H9 (cell line): ENCODE results near the gene GLB1L2. TPM values are rescaled to one million over a fixed set of nuclear protein-coding genes. Genes with fewer than 3 reads are reported as not detected.

ENCODE experiments used
- DNase-seq: peaks from one replicate; pipeline ENCODE4 v3.0.0-alpha.2; 2017
- H2AFZ ChIP-seq: one replicate; pipeline ENCODE4 v1.6.1; 2013; ENCODE audit warnings: mild to moderate bottlenecking, low read length, control low read depth, moderate library complexity
- H2AK5ac ChIP-seq: 2 replicates; pipeline ENCODE4 v1.6.1; 2013; ENCODE audit warnings: low read length, control low read depth, mixed read lengths; ENCODE audit not compliant: insufficient read length
- H2BK120ac ChIP-seq: one replicate; pipeline ENCODE4 v1.6.1; 2013; ENCODE audit warnings: low read depth, mild to moderate bottlenecking, low read length, control low read depth, inconsistent platforms; ENCODE audit not compliant: poor library complexity, severe bottlenecking
- H2BK12ac ChIP-seq: 2 replicates; pipeline ENCODE4 v1.6.1; 2013; ENCODE audit warnings: low read length, control low read depth, mixed read lengths, low read depth; ENCODE audit not compliant: insufficient read length
- H2BK15ac ChIP-seq: 2 replicates; pipeline ENCODE4 v1.6.1; 2013; ENCODE audit warnings: low read depth, low read length, control low read depth
- H2BK20ac ChIP-seq: one replicate; pipeline ENCODE4 v1.6.1; 2013; ENCODE audit warnings: low read depth, mild to moderate bottlenecking, low read length, control low read depth, inconsistent platforms; ENCODE audit not compliant: poor library complexity, severe bottlenecking
- H2BK5ac ChIP-seq: 2 replicates; pipeline ENCODE4 v1.6.1; 2013; ENCODE audit warnings: low read length, control low read depth, mixed read lengths; ENCODE audit not compliant: insufficient read length
- H3K14ac ChIP-seq: 2 replicates; pipeline ENCODE4 v1.6.1; 2013; ENCODE audit warnings: low read length, control low read depth; ENCODE audit not compliant: insufficient read depth
- H3K18ac ChIP-seq: 2 replicates; pipeline ENCODE4 v1.6.1; 2013; ENCODE audit warnings: low read depth, mild to moderate bottlenecking, mixed read lengths, low read length, control low read depth; ENCODE audit not compliant: insufficient read length
- H3K23ac ChIP-seq: 2 replicates; pipeline ENCODE4 v1.6.1; 2013; ENCODE audit warnings: low read length, control low read depth, mixed read lengths, low read depth; ENCODE audit not compliant: insufficient read length
- H3K23me2 ChIP-seq: 2 replicates; pipeline ENCODE4 v1.6.1; 2013; ENCODE audit warnings: low read depth, mild to moderate bottlenecking, mixed read lengths, low read length, control low read depth; ENCODE audit not compliant: insufficient read length, poor library complexity, severe bottlenecking
- H3K27ac ChIP-seq: 2 replicates; pipeline ENCODE4 v1.5.1; 2013; ENCODE audit warnings: low read length, control low read depth, mixed read lengths, low read depth; ENCODE audit not compliant: insufficient read length
- H3K27me3 ChIP-seq: 2 replicates; pipeline ENCODE4 v1.6.1; 2013; ENCODE audit warnings: low read length, control low read depth, inconsistent platforms; ENCODE audit not compliant: insufficient read depth
- H3K4ac ChIP-seq: 2 replicates; pipeline ENCODE4 v1.6.1; 2013; ENCODE audit warnings: low read depth, mild to moderate bottlenecking, control low read depth, inconsistent platforms, low read length, moderate library complexity
- H3K4me1 ChIP-seq: 2 replicates; pipeline ENCODE4 v1.6.1; 2013; ENCODE audit warnings: low read length, control low read depth, inconsistent platforms; ENCODE audit not compliant: insufficient read depth
- H3K4me2 ChIP-seq: 2 replicates; pipeline ENCODE4 v1.6.1; 2013; ENCODE audit warnings: low read length, control low read depth, mixed read lengths; ENCODE audit not compliant: insufficient read length, insufficient read depth
- H3K56ac ChIP-seq: 2 replicates; pipeline ENCODE4 v1.6.1; 2013; ENCODE audit warnings: low read depth, mild to moderate bottlenecking, mixed read lengths, low read length, control low read depth; ENCODE audit not compliant: insufficient read length
- H3K79me1 ChIP-seq: 2 replicates; pipeline ENCODE4 v1.6.1; 2013; ENCODE audit warnings: low read depth, mild to moderate bottlenecking, moderate library complexity, low read length, control low read depth, inconsistent platforms; ENCODE audit not compliant: insufficient read depth, poor library complexity, severe bottlenecking
- H3K79me2 ChIP-seq: 2 replicates; pipeline ENCODE4 v1.6.1; 2013; ENCODE audit warnings: low read length, control low read depth, inconsistent platforms; ENCODE audit not compliant: insufficient read depth
- H3K9ac ChIP-seq: 2 replicates; pipeline ENCODE4 v1.6.1; 2013; ENCODE audit warnings: low read length, control low read depth, mixed read lengths; ENCODE audit not compliant: insufficient read length; ENCODE audit errors: extremely low read depth
- H3K9me3 ChIP-seq: one replicate; pipeline ENCODE4 v1.6.1; 2013; ENCODE audit warnings: low read depth, low read length, inconsistent platforms; ENCODE audit not compliant: control insufficient read depth
- H3T11ph ChIP-seq: one replicate; pipeline ENCODE4 v1.6.1; 2013; ENCODE audit warnings: mild to moderate bottlenecking, low read length, control low read depth, inconsistent platforms
- H4K20me1 ChIP-seq: one replicate; pipeline ENCODE4 v1.6.1; 2013; ENCODE audit not compliant: control insufficient read depth, insufficient read length, insufficient read depth
- H4K5ac ChIP-seq: 2 replicates; pipeline ENCODE4 v1.6.1; 2013; ENCODE audit warnings: low read depth, mild to moderate bottlenecking, mixed read lengths, low read length, control low read depth; ENCODE audit not compliant: insufficient read length
- H4K8ac ChIP-seq: replicated peaks from 2 replicates; pipeline ENCODE4 v1.6.1; 2013; ENCODE audit warnings: low read length, control low read depth, mixed read lengths, low read depth; ENCODE audit not compliant: insufficient read length
- H4K91ac ChIP-seq: 2 replicates; pipeline ENCODE4 v1.6.1; 2013; ENCODE audit warnings: low read depth, mild to moderate bottlenecking, moderate library complexity, mixed read lengths, low read length, control low read depth; ENCODE audit not compliant: insufficient read length
- H3K27ac Mint-ChIP-seq, 3 experiments: 2 replicates in 2 of 3; 3 replicates in 1 of 3; pipeline ENCODE4 v1.8.0; 2020 to 2021; ENCODE audit warnings: mixed read lengths in 3 of 3, mild to moderate bottlenecking in 1 of 3, moderate library complexity in 1 of 3
- H3K27me3 Mint-ChIP-seq: 2 replicates; pipeline ENCODE4 v1.8.0; 2021; ENCODE audit warnings: low read depth, mild to moderate bottlenecking, moderate library complexity, mixed read lengths
- H3K36me3 Mint-ChIP-seq, 3 experiments: 2 replicates in 2 of 3; 3 replicates in 1 of 3; pipeline ENCODE4 v1.8.0; 2020 to 2021; ENCODE audit warnings: low read depth in 3 of 3, mixed read lengths in 3 of 3; ENCODE audit not compliant: insufficient read depth in 1 of 3
- H3K4me1 Mint-ChIP-seq, 2 experiments: 2 replicates each; pipeline ENCODE4 v1.8.0; 2020; ENCODE audit warnings: mixed read lengths in 2 of 2
- H3K4me3 Mint-ChIP-seq, 2 experiments: 2 replicates in 1 of 2; 3 replicates in 1 of 2; pipeline ENCODE4 v1.8.0; 2020 to 2021; ENCODE audit warnings: mild to moderate bottlenecking in 2 of 2, mixed read lengths in 2 of 2, moderate library complexity in 1 of 2
- H3K9me3 Mint-ChIP-seq, 2 experiments: 2 replicates in 1 of 2; 3 replicates in 1 of 2; pipeline ENCODE4 v1.8.0; 2020; ENCODE audit warnings: mild to moderate bottlenecking in 2 of 2, mixed read lengths in 2 of 2, moderate library complexity in 1 of 2
- WGBS: extraction: QIAGEN DNeasy Blood & Tissue Kit; methylation state at CpG from one replicate; pipeline ENCODE4 v1.1.7; 2013; ENCODE audit warnings: missing lambda C conversion rate, low lambda C conversion rate, mixed read lengths; ENCODE audit not compliant: insufficient read length; ENCODE audit errors: extremely low coverage; 5-methylcytosine and 5-hydroxymethylcytosine counted together
- total RNA-seq: library from RNA; stranded (reverse); gene quantifications from 2 replicates; pipeline ENCODE4 v1.2.1, GENCODE V29; 2021
- TF ChIP-seq, protein P1 (sequence below): fragments of 200-600 bp; sonication (generic); conservative IDR thresholded peaks from 3 replicates; pipeline ENCODE4 v1.8.0; 2021; ENCODE audit warnings: antibody characterized with exemption, mild to moderate bottlenecking

GLB1L2 gene
- total RNA-seq, 1 experiment from 2014 or later = 2.4 TPM

DNA sequence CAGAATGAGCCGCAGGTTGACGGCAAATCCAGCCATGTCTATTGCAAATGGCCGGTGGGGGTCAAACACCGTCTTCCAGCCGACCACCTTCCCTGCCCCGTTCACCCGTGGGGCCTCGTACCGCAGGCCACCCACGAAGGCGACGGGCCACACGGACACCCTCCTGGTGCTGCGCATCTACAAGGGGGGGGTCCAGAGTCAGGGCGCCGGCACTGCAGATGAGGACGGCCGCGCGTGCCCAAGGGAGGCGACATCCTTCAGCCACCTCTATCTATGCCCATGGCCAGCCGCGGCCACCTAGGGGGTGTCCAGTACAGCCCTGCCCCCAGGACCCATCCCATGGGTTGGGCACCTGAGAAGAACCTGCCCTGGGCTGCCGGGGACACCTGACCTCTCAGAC, 51.0 kb downstream of the GLB1L2 start:
- peaks cover 9 to 10% of the 10 kb centered on the region in 2 experiments for H3K4me1 Mint-ChIP-seq
- Histone ChIP-seq H3K4me1 (no peaks in the 10 kb centered on the region), H3K9ac (no peak overlapping the region), H2AFZ (no peak overlapping the region), H3K18ac (no peak overlapping the region), H2BK15ac (no peak overlapping the region), H3K14ac (no peak overlapping the region; the same call in 1 of the 2 replicates), H3K4me2 (no peak overlapping the region), H3T11ph (no peak overlapping the region), H2AK5ac (no peak overlapping the region), H3K56ac (no peak overlapping the region), H2BK12ac (no peak overlapping the region), H3K9me3 (no peaks in the 10 kb centered on the region), H3K27ac (no peak overlapping the region), H4K20me1 (no peaks in the 10 kb centered on the region), H4K5ac (no peak overlapping the region), H4K91ac (no peak overlapping the region), H3K27me3 (no peaks in the 10 kb centered on the region), H2BK5ac (no peak overlapping the region), H3K79me1 (no peaks in the 10 kb centered on the region), H2BK120ac (no peak overlapping the region), H3K23me2 (no peaks in the 10 kb centered on the region), H3K79me2 (no peaks in the 10 kb centered on the region), H3K4ac (no peak overlapping the region), H4K8ac (no peak overlapping the region), H3K23ac (no peak overlapping the region), H2BK20ac (no peak overlapping the region)
- no peak for DNase-seq
- no CpG with 5 or more reads among the region's 24 CpGs for WGBS
- H3K27ac Mint-ChIP-seq = no peak overlapping the region
- H3K4me3 Mint-ChIP-seq = no peak overlapping the region
- no peaks in the 10 kb centered on the region for H3K9me3 Mint-ChIP-seq
- TF ChIP-seq, protein P1, sequence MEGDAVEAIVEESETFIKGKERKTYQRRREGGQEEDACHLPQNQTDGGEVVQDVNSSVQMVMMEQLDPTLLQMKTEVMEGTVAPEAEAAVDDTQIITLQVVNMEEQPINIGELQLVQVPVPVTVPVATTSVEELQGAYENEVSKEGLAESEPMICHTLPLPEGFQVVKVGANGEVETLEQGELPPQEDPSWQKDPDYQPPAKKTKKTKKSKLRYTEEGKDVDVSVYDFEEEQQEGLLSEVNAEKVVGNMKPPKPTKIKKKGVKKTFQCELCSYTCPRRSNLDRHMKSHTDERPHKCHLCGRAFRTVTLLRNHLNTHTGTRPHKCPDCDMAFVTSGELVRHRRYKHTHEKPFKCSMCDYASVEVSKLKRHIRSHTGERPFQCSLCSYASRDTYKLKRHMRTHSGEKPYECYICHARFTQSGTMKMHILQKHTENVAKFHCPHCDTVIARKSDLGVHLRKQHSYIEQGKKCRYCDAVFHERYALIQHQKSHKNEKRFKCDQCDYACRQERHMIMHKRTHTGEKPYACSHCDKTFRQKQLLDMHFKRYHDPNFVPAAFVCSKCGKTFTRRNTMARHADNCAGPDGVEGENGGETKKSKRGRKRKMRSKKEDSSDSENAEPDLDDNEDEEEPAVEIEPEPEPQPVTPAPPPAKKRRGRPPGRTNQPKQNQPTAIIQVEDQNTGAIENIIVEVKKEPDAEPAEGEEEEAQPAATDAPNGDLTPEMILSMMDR = no peak
- peaks cover 5 to 31% (median 24%) of the 10 kb centered on the region in 3 experiments; a peak in 6 of 7 replicates for H3K36me3 Mint-ChIP-seq
- no peaks in the 10 kb centered on the region for H3K27me3 Mint-ChIP-seq
